Measurements from ENCODE around the gene ZNF888. TPM values are rescaled to one million over a fixed set of nuclear protein-coding genes. Genes with fewer than 3 reads are reported as not detected.
"Not testable (repeated sequence)": the region's sequence is repeated elsewhere in the genome, so short reads cannot be mapped to it uniquely, and the experiment has no call there.

Gene ZNF888
- total and polyA plus RNA-seq, 4 donors: 1.1 to 5.0 (median 2.9) TPM

DNA sequence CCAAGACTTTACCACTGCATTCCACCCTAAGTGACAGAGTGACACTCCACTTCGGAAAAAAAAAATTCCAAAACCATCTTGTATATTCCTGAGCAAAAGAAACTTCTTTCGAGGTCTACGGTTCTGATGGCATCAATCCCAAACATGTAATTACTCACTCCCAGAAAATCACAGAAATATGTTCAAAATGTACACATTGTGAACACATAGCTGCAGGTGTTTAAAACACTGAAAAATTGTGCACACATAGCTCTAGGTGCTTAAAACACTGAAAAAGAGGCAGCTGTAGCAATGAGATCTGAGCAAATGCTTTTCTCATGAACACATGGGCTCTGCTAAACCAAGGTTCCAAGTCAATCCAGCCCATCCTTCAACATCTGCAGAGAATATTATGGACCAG lies 51.8 kb downstream of the ZNF888 start:
- no peaks in the 10 kb centered on the region for H3K9me3 ChIP-seq (ENCODE audit: control insufficient read depth, low read length)
- H3K36me3 ChIP-seq (ENCODE audit: control insufficient read depth in 1 of 2, insufficient read depth in 2 of 2, low read length in 1 of 2): no peaks in the 10 kb centered on the region
- no peak overlapping the region for H3K27ac ChIP-seq (ENCODE audit: low read depth in 1 of 2, low read length in 2 of 2)
- 84 to 87% methylated on average over 3 of the region's 3 CpGs for WGBS, 2 donors
- no peaks in the 10 kb centered on the region for H3K4me1 ChIP-seq (ENCODE audit: control insufficient read depth in 1 of 2, insufficient read depth in 2 of 2, low read length in 2 of 2)
- H3K27me3 ChIP-seq (ENCODE audit: control insufficient read depth in 1 of 2, insufficient read depth in 2 of 2, low read length in 1 of 2): no peaks in the 10 kb centered on the region
- H3K4me3 ChIP-seq (ENCODE audit: low read length in 2 of 2): no peak overlapping the region
- DNase-seq: no peak
- ATAC-seq (ENCODE audit: low FRiP score): no peak
- intact Hi-C loops (cut with DNase I): no loop called here

DNA sequence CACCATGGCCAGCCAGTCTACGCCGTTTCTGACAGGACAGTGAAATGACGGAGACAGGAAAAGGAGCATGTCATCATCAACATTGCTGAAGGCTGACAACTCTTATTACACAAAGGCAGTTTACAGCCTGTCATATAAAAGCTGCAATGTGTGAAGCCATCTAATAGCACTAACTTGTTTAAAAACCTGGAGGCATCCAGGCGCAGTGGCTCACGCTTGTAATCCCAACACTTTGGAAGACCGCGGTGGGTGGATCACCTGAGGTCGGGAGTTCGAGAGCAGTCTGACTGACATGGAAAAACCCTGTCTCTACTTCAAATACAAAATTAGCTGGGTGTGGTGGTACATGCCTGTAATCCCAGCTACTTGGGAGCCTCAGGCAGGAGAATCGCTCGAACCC lies 55.2 kb downstream of the ZNF888 start:
- H3K27me3 ChIP-seq (ENCODE audit: control insufficient read depth in 1 of 2, insufficient read depth in 2 of 2, low read length in 1 of 2); H3K27ac ChIP-seq (ENCODE audit: low read depth in 1 of 2, low read length in 2 of 2); H3K4me3 ChIP-seq (ENCODE audit: low read length in 2 of 2); H3K4me1 ChIP-seq (ENCODE audit: control insufficient read depth in 1 of 2, insufficient read depth in 2 of 2, low read length in 2 of 2); DNase-seq; H3K36me3 ChIP-seq (ENCODE audit: control insufficient read depth in 1 of 2, insufficient read depth in 2 of 2, low read length in 1 of 2); ATAC-seq (ENCODE audit: low FRiP score); intact Hi-C loops (cut with DNase I); H3K9me3 ChIP-seq (ENCODE audit: control insufficient read depth, low read length): not testable (repeated sequence)
- 91 to 96% methylated on average over 11 of the region's 11 CpGs for WGBS, 2 donors

DNA sequence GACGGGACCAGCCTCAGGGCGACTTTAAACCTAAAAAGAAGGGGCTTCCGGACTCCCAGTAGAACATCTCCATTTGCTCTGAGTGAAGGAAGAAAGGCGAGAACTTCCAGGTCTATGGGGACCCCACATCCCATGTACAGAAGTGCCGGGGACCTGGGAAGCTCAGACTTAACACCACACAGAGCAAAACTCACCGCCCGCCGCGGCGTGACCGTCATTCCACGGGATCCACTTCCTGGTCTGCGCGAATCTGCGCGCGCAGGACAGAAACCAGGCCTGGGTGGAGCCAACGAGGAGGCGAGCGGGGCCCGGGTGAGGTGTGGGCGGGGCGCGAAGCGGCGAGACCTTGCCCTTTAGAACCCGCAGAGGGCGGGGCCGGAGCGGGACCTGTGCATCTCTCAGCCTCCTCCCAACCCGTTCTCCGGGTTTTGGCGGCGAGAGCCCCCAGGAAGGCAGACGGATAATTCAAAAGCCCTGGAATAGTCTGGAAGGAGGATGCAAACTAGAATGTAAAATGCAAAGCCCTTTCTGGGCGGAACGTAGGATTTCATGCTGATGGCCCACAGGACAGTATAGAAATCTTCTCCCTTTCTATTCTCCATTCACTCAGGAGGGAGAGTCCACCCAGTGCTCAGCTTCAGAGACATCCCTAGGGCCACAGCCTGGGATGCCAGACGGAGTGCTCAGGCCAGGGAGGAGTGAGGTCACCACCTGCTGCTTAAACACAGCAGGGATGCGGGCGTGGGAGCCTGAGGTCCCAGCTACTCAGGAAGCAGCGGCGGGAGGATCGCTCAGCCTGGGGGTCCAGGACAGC lies 65.6 kb downstream of the ZNF888 start, which contains the start of gene ZNF468:
Gene ZNF468, minus strand, starts transcription at position 242 of the 814 bp plus-strand sequence. CDS start 3,347 bp downstream, outside the sequence.
- H3K36me3 ChIP-seq (ENCODE audit: control insufficient read depth in 1 of 2, insufficient read depth in 2 of 2, low read length in 1 of 2); H3K4me1 ChIP-seq (ENCODE audit: control insufficient read depth in 1 of 2, insufficient read depth in 2 of 2, low read length in 2 of 2); H3K9me3 ChIP-seq (ENCODE audit: control insufficient read depth, low read length); intact Hi-C loops (cut with DNase I); H3K27me3 ChIP-seq (ENCODE audit: control insufficient read depth in 1 of 2, insufficient read depth in 2 of 2, low read length in 1 of 2): not testable (repeated sequence)
- ATAC-seq (ENCODE audit: low FRiP score) (peak; percentile 99), DNase-seq (peak; percentile 90 to 93)
- 2% methylated on average over 33 to 43 of the region's 43 CpGs for WGBS, 2 donors
- Histone ChIP-seq H3K4me3 (ENCODE audit: low read length in 2 of 2) (peak within 1 kb of the TSS; percentile 75 to 79), H3K27ac (ENCODE audit: low read depth in 1 of 2, low read length in 2 of 2) (peak within 1 kb of the TSS in 1 of 2 donors; percentile 60)

DNA sequence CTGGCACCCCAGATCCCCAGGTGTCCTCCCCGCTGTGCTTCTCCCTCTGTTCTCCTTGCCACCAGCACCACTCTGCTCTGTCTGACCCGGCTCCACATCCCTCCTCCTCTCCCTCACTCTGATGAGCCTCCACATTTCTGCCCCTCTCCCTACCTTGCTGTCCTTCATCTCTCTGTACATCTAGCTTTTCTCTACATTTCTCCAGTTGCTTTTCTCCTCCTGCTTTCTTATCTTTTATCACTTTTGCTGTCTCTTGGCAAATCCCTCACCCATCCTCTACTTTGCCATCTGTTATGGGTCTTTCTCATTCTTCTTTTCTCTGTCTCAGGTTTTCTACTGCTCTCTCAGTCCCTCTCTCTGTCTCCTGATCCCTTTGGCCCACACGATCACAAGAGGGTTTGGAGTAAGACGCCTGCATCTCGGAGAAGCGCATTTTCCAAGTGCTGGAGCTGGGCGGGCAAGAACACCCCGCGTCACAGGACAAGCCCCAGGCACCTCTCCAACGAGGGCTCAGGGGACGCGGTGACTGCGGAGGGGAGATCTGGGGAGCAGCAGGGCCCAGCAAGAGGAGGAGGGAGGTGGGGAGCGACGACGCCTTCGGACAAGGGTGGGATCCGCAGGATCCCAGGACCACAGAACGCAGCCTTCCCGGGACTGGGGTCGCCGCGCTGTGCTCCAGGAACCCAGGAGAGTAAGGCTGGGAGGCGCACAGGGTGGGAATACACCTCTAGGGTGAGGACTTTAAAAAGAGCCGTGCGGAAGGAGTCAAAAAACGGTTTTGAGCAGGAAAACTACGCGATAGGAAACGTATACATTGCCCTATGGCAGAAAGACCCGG lies 66.5 kb downstream of the ZNF888 start:
- H3K4me3 ChIP-seq (ENCODE audit: low read length in 2 of 2): peak overlapping the region in 1 of 2 donors; percentile 75
- H3K4me1 ChIP-seq (ENCODE audit: control insufficient read depth in 1 of 2, insufficient read depth in 2 of 2, low read length in 2 of 2); H3K9me3 ChIP-seq (ENCODE audit: control insufficient read depth, low read length); H3K27me3 ChIP-seq (ENCODE audit: control insufficient read depth in 1 of 2, insufficient read depth in 2 of 2, low read length in 1 of 2); H3K27ac ChIP-seq (ENCODE audit: low read depth in 1 of 2, low read length in 2 of 2); H3K36me3 ChIP-seq (ENCODE audit: control insufficient read depth in 1 of 2, insufficient read depth in 2 of 2, low read length in 1 of 2); intact Hi-C loops (cut with DNase I); DNase-seq: not testable (repeated sequence)
- 2 to 4% methylated on average over 24 to 25 of the region's 31 CpGs for WGBS, 2 donors
- peak; percentile 52 for ATAC-seq (ENCODE audit: low FRiP score)

Other genes starting within 250 kb of the ZNF888 start
- gene ZNF611, start 188.4 kb downstream of the ZNF888 start, total RNA-seq: 10 to 100 TPM; 20.9 to 28.5 TPM
- gene ZNF611, start 188.4 kb downstream of the ZNF888 start, polyA plus RNA-seq: 1 to 10 TPM; 1.5 to 2.7 TPM
- 10 to 100 TPM; 12.6 to 14.4 TPM for gene ZNF600, start 136.6 kb downstream of the ZNF888 start, total RNA-seq
- 10 to 100 TPM in 1 of 2 donors, 1 to 10 TPM in 1; 1.1 to 14.8 TPM for gene ZNF600, start 136.6 kb downstream of the ZNF888 start, polyA plus RNA-seq
- gene ZNF28, start 101.8 kb downstream of the ZNF888 start, total RNA-seq: 10 to 100 TPM; 11.9 to 14.0 TPM
- gene ZNF28, start 101.8 kb downstream of the ZNF888 start, polyA plus RNA-seq: 1 to 10 TPM; 1.3 to 8.0 TPM
- 10 to 100 TPM; 10.5 to 13.4 TPM for gene ZNF468, start 65.8 kb downstream of the ZNF888 start, total RNA-seq
- gene ZNF468, start 65.8 kb downstream of the ZNF888 start, polyA plus RNA-seq: 10 to 100 TPM in 1 of 2 donors, 1 to 10 TPM in 1; 7.9 to 12.1 TPM
- gene ZNF320, start 25.8 kb downstream of the ZNF888 start, total RNA-seq: 10 to 100 TPM in 1 of 2 donors, 1 to 10 TPM in 1; 6.6 to 11.7 TPM
- gene ZNF320, start 25.8 kb downstream of the ZNF888 start, polyA plus RNA-seq: 1 to 10 TPM in 1 of 2 donors, not detected in 1; 8.6 TPM
- gene ZNF816, start 39.5 kb upstream of the ZNF888 start, total RNA-seq: 10 to 100 TPM in 1 of 2 donors, 1 to 10 TPM in 1; 5.4 to 11.4 TPM
- 1 to 10 TPM; 4.5 to 4.9 TPM for gene ZNF816, start 39.5 kb upstream of the ZNF888 start, polyA plus RNA-seq
- gene ERVV-1, start 90.5 kb upstream of the ZNF888 start, total RNA-seq: not detected
- gene ERVV-1, start 90.5 kb upstream of the ZNF888 start, polyA plus RNA-seq: not detected
- not detected for gene ERVV-2, start 121.3 kb upstream of the ZNF888 start, total RNA-seq
- gene ERVV-2, start 121.3 kb upstream of the ZNF888 start, polyA plus RNA-seq: not detected
- 10 to 100 TPM; 32.5 to 61.0 TPM for gene ZNF160, start 180.0 kb upstream of the ZNF888 start, total RNA-seq
- gene ZNF160, start 180.0 kb upstream of the ZNF888 start, polyA plus RNA-seq: 10 to 100 TPM in 1 of 2 donors, 1 to 10 TPM in 1; 4.6 to 19.5 TPM
- gene ZNF415, start 209.5 kb upstream of the ZNF888 start, total RNA-seq: 10 to 100 TPM in 1 of 2 donors, 1 to 10 TPM in 1; 8.8 to 10.3 TPM
- gene ZNF415, start 209.5 kb upstream of the ZNF888 start, polyA plus RNA-seq: 1 to 10 TPM; 5.0 to 9.0 TPM
- gene ZNF347, start 235.6 kb upstream of the ZNF888 start, total RNA-seq: 10 to 100 TPM; 14.2 to 19.8 TPM
- gene ZNF347, start 235.6 kb upstream of the ZNF888 start, polyA plus RNA-seq: 1 to 10 TPM; 2.0 to 3.6 TPM

All from aorta (tissue), 5 donors.